Endothelial cell of umbilical vein (primary cell): Measurements from ENCODE around the gene C11orf65. TPM values are rescaled to one million over a fixed set of nuclear protein-coding genes. Genes with fewer than 3 reads are reported as not detected.

Experiments used
- BruUV-seq: library from RNA; stranded (reverse); fragments of 400-500 nt; replicated peaks from 2 replicates; lab custom pipeline; 2021; lab: Mats Ljungman, UMichigan
- CTCF ChIA-PET: fragments of 300-600, 350-600 bp; sonication (Branson Sonifier 250); formaldehyde crosslinking; loops from one replicate; lab custom pipeline; 2021; ENCODE audit warnings: antibody characterized with exemption, inconsistent platforms; lab: Charles Lee
- POLR2A ChIA-PET: fragments of 300-600, 350-600 bp; sonication (Branson Sonifier 250); formaldehyde crosslinking; loops from one replicate; lab custom pipeline; 2021; ENCODE audit warnings: antibody characterized with exemption, inconsistent platforms; lab: Charles Lee
- DNase-seq: peaks from one replicate; pipeline ENCODE4 v3.0.0-alpha.2; 2011; ENCODE audit warnings: low read depth, low spot score
- FAIRE-seq: peaks from 2 replicates; lab custom pipeline; 2011; peaks lifted over from hg19 to GRCh38; lab: Jason Lieb, UNC
- H2AFZ ChIP-seq: 2 replicates; pipeline ENCODE4 v1.6.0; 2012; ENCODE audit warnings: low read depth, low read length, control low read depth, inconsistent platforms
- H3K27ac ChIP-seq: 2 replicates; pipeline ENCODE4 v1.5.1; 2011; ENCODE audit warnings: low read depth, mild to moderate bottlenecking, control low read depth, low read length, moderate library complexity; ENCODE audit not compliant: insufficient read depth
- H3K27me3 ChIP-seq, 2 experiments: 2 replicates each; pipeline versions ENCODE4 v1.6.0 to v1.6.1; 2011; ENCODE audit warnings: low read length in 2 of 2, mixed read lengths in 1 of 2; ENCODE audit not compliant: control insufficient read depth in 2 of 2, insufficient read depth in 2 of 2
- H3K36me3 ChIP-seq, 2 experiments: 2 replicates in 1 of 2; 3 replicates in 1 of 2; pipeline ENCODE4 v1.5.1; 2011; ENCODE audit warnings: low read length in 2 of 2, mild to moderate bottlenecking in 1 of 2, moderate library complexity in 1 of 2; ENCODE audit not compliant: control insufficient read depth in 2 of 2, insufficient read depth in 2 of 2; ENCODE audit errors: extremely low read depth in 1 of 2
- H3K4me1 ChIP-seq: 3 replicates; pipeline ENCODE4 v1.5.1; 2011; ENCODE audit warnings: mild to moderate bottlenecking, low read length; ENCODE audit not compliant: control insufficient read depth, insufficient read depth; ENCODE audit errors: extremely low read depth
- H3K4me2 ChIP-seq: 2 replicates; pipeline ENCODE4 v1.6.1; 2011; ENCODE audit warnings: low read length, control low read depth, mixed read lengths; ENCODE audit not compliant: insufficient read depth
- H3K4me3 ChIP-seq, 3 experiments: fragments of 200-600 bp in 1 of 3; sonication (generic), shearing (Covaris generic) in 1 of 3; replicated peaks in 1 of 3; 2 replicates each; pipeline ENCODE4 v1.5.1; 2011 to 2016; ENCODE audit warnings: control low read depth in 3 of 3, low read length in 3 of 3, mild to moderate bottlenecking in 2 of 3, inconsistent platforms in 1 of 3, low read depth in 1 of 3, moderate library complexity in 1 of 3; ENCODE audit not compliant: insufficient read depth in 1 of 3
- H3K79me2 ChIP-seq: 2 replicates; pipeline ENCODE4 v1.6.0; 2012; ENCODE audit warnings: low read length, inconsistent platforms; ENCODE audit not compliant: control insufficient read depth, insufficient read depth
- H3K9ac ChIP-seq: replicated peaks from 2 replicates; pipeline ENCODE3; 2011; ENCODE audit warnings: low read length, control low read depth; ENCODE audit not compliant: insufficient read depth; ENCODE audit errors: extremely low read depth
- H3K9me1 ChIP-seq: replicated peaks from 3 replicates; pipeline ENCODE4 v1.6.0; 2011; ENCODE audit warnings: mild to moderate bottlenecking, low read length; ENCODE audit not compliant: control insufficient read depth, insufficient read depth; ENCODE audit errors: extremely low read depth
- H3K9me3 ChIP-seq: replicated peaks from 2 replicates; pipeline ENCODE4 v1.5.1; 2012; ENCODE audit warnings: low read length, inconsistent platforms; ENCODE audit not compliant: control insufficient read depth, insufficient read depth
- H4K20me1 ChIP-seq: replicated peaks from 2 replicates; pipeline ENCODE3; 2011; ENCODE audit warnings: mild to moderate bottlenecking, low read length; ENCODE audit not compliant: control insufficient read depth, insufficient read depth; ENCODE audit errors: extremely low read depth
- CTCF ChIP-seq, 2 donors: IDR thresholded peaks; 1 replicate in 1 of 2; 2 replicates in 1 of 2; pipeline ENCODE4 v1.5.1; 2011; ENCODE audit warnings: low read length in 2 of 2, mild to moderate bottlenecking in 2 of 2, moderate library complexity in 2 of 2, control low read depth in 1 of 2, inconsistent platforms in 1 of 2, low read depth in 1 of 2; ENCODE audit not compliant: insufficient read depth in 1 of 2; ENCODE audit errors: extremely low read depth in 1 of 2
- EZH2 ChIP-seq: IDR thresholded peaks from 2 replicates; pipeline ENCODE4 v1.6.1; 2012; ENCODE audit warnings: borderline replicate concordance, low read depth, mild to moderate bottlenecking, moderate library complexity, low read length, inconsistent platforms; ENCODE audit not compliant: severe bottlenecking
- FOS ChIP-seq: IDR thresholded peaks from 2 replicates; pipeline ENCODE4 v1.6.1; 2011; ENCODE audit warnings: mild to moderate bottlenecking, low read length, moderate library complexity, borderline replicate concordance; ENCODE audit not compliant: insufficient read depth
- GATA2 ChIP-seq: IDR thresholded peaks from 2 replicates; pipeline ENCODE4 v1.7.0; 2011; ENCODE audit warnings: low read depth, mild to moderate bottlenecking, moderate library complexity, mixed read lengths, low read length; ENCODE audit not compliant: insufficient read length, insufficient read depth
- JUN ChIP-seq: IDR thresholded peaks from 2 replicates; pipeline ENCODE4 v1.6.1; 2011; ENCODE audit warnings: borderline replicate concordance, low read depth; ENCODE audit not compliant: insufficient read length, insufficient read depth
- MAX ChIP-seq: IDR thresholded peaks from 2 replicates; pipeline ENCODE4 v1.6.1; 2011; ENCODE audit not compliant: insufficient read depth, insufficient read length
- MYC ChIP-seq: IDR thresholded peaks from one replicate; pipeline ENCODE4 v1.6.1; 2011; ENCODE audit warnings: mild to moderate bottlenecking, low read depth, low read length
- POLR2A ChIP-seq: IDR thresholded peaks from 2 replicates; pipeline ENCODE4 v1.6.1; 2012; ENCODE audit warnings: low read depth, mild to moderate bottlenecking, control low read depth, low read length
- POLR2AphosphoS5 ChIP-seq: IDR thresholded peaks from 2 replicates; pipeline ENCODE4 v1.6.1; 2012; ENCODE audit warnings: low read depth, mild to moderate bottlenecking, control low read depth, low read length, moderate library complexity; ENCODE audit not compliant: insufficient read depth
- dilution Hi-C: fragments of 300-500 bp; cut with MboI; formaldehyde crosslinking; loops from one replicate; pipeline ENCODE4 v1.15.0; 2019; ENCODE audit warnings: low sequenced_read_pairs; ENCODE audit not compliant: extremely low pct_ligation_motif_present
- intact Hi-C: fragments of 100-400 bp; cut with micrococcal nuclease; formaldehyde crosslinking; loops from one replicate; pipeline ENCODE4 v1.10.0; 2022
- polyA plus RNA-seq, 4 experiments: library from polyadenylated mRNA; depleted of rRNA in 3 of 4; stranded (reverse) in 3 of 4; unstranded in 1 of 4; fragments of >200 nt; gene quantifications; 2 replicates each; pipeline versions ENCODE4 v1.2.1 to v1.2.3, GENCODE V29; 2011 to 2012; ENCODE audit warnings: missing spikeins in 1 of 4
- total RNA-seq: library from RNA; stranded (reverse); gene quantifications from 2 replicates; pipeline ENCODE4 v1.2.3, GENCODE V29; 2021

C11orf65 gene
- total and polyA plus RNA-seq, 2 donors (not counting 3 experiments of a cell fraction or from before 2014, with no cell fraction given) = not detected

GRCh38 chr11:108496643-108497256 is 29.4 kb upstream of the C11orf65 start:
- intact Hi-C loops (loop anchor here (1.0 to 5.0 kb wide), 6 partner anchors 29 to 488 kb away; partner anchors contain the start of genes ACAT1, ATM, C11orf65 and CUL5), dilution Hi-C loops (no loop called here)
- CTCF ChIA-PET = no interaction called here
- no peaks in the 10 kb centered on the region for H3K36me3 ChIP-seq
- H3K4me3 ChIP-seq = peak overlapping the region in 1 of 3 experiments; percentile 71
- H3K4me1 ChIP-seq = peaks cover 10% of the 10 kb centered on the region
- FAIRE-seq (no peak), DNase-seq (no peak)
- H3K4me2 ChIP-seq = peak overlapping the region; percentile 86
- no peak overlapping the region for H2AFZ ChIP-seq
- peak overlapping the region; percentile 89 for H3K9ac ChIP-seq
- H3K9me1 ChIP-seq = no peaks in the 10 kb centered on the region
- peaks cover 13% of the 10 kb centered on the region for H3K79me2 ChIP-seq
- H3K27ac ChIP-seq = peak overlapping the region; percentile 81
- TF ChIP-seq CTCF (IDR thresholded peaks at IDR 0.05; ENCODE audit: extremely low read depth in 1 of 2, insufficient read depth in 1 of 2, low read depth in 1 of 2, low read length in 2 of 2) (no peak), GATA2 (no peak), FOS (no peak), MYC (no peak), POLR2A (no peak), EZH2 (no peak), POLR2AphosphoS5 (no peak), JUN (no peak), MAX (no peak)
- POLR2A ChIA-PET = no interaction called here
- no peaks in the 10 kb centered on the region for H4K20me1 ChIP-seq
- H3K9me3 ChIP-seq = no peaks in the 10 kb centered on the region
- BruUV-seq = no TSS peak
- no peaks in the 10 kb centered on the region for H3K27me3 ChIP-seq
